NOMO-1 treated with DMSO at 0.1 percent for 48 hours (cell line): Measurements from ENCODE around the gene CYB5R4.

ENCODE experiments used
- DNase-seq: peaks from one replicate; lab custom pipeline; 2025; ENCODE audit not compliant: unreplicated experiment; lab: John Stamatoyannopoulos, UW

Gene CYB5R4

GRCh38 chr6:83859410-83860358, at the start of gene CYB5R4:
CYB5R4 (plus strand) TSS chr6:83859689; CDS start chr6:83859783, 94 bp downstream.
- DNase-seq, result peak; percentile 93

GRCh38 chr6:83812595-83812994, 46.9 kb upstream of the CYB5R4 start:
- no peak for DNase-seq

- no peak for DNase-seq
Observed at GRCh38 chr6:83815631-83816272, 43.7 kb upstream of the CYB5R4 start.

DNA sequence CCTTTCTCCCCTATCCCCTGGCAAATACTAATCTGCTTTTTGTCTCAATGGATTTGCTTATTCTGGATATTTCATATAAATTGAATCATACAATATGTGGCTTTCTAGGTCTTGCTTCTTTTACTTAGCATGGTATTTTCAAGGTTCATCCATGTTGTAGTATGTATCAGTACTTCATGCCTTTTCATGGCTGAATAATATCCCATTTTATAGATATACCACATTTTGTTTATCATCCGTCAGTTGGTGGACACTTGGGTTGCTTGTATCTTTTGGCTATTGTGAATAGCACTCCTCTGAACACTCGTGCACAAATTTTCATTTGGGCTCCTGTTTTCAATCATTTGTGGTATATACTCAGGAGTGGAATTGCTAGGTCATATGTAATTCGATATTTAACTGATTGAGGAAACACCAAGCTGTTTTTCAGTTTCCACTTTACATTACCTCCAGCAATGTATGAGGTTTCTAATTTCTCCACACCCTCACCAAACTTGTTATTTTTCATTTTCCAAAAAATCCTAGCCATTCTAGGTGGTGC, 36.8 kb upstream of the CYB5R4 start:
- DNase-seq, result no peak

DNA sequence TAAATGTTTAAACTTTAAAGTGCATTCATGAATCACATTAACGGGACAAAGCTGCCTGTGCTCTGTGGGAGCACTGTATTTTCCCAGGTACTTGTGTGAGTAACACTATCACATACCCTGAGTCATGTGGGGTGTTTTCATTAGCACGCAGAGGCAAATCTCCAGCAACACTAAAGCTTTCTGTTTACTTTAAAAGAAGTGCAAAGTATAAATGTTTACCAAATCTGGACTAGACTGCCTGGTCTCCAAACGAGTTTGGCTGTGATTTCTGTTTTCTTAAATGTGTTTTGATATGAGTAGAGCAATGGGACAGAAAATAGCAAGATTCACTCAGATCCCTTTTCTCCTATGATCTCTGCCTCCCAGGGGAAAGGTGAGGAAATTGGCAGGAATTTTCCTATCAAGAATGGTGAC, 35.1 kb upstream of the CYB5R4 start:
- DNase-seq, result no peak

DNA sequence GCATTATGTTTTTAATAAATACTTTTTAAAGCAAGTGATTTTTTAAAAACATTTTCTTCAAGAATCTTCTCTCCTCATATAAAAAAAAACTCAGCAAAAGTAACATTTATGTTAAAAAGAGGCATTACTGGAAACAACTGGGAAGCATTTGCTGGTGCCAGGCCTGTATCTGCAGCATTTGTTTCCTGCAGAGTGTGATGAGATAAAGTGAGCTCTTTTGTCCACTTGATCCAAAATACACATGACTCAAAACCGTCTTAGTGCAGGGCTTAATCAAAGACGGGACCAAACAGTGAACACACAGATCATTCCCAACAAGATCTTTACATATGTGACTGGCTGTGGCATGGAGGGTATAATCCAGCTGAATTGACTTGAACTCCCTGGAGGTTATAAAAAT, 34.7 kb upstream of the CYB5R4 start:
- no peak for DNase-seq

DNA sequence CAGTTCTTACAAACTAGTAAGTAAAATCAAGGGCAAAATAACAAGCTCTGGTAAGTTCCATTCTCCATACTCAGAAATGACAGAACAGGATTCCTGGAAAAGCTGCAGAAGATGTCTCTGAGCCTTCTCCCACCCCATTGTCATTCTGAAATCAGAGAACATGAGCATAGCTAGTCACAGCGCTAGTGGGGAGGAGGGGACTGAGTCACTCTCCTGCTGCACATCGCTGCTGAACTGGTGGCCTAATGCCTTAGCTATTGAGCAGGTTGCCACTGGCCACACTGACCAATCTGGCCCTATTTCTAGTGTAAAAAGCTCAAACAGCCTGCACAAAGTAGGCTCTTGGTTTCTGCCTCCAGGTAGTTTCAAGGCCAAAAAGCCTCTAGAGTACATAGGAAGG, 32.4 kb upstream of the CYB5R4 start:
- DNase-seq, result no peak

DNA sequence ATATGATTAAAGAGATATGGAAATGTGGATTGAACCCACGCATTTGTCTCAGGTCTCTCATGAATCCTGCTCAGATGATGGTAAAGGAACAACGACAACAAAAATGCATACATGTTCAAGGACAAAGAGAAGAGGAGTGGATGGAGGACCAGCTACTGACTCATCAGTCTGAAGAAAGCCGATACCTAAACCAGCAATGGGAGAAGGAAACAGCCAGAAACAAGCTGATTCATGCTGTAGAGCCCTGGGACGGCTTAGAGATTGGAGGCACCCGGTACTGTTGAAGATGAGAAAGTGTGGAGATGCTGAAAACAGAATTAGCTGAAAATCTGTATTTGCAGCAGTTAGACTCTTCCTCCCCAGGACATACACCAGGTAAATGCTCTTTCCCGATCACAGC, 20.8 kb upstream of the CYB5R4 start:
- DNase-seq, result no peak

DNA sequence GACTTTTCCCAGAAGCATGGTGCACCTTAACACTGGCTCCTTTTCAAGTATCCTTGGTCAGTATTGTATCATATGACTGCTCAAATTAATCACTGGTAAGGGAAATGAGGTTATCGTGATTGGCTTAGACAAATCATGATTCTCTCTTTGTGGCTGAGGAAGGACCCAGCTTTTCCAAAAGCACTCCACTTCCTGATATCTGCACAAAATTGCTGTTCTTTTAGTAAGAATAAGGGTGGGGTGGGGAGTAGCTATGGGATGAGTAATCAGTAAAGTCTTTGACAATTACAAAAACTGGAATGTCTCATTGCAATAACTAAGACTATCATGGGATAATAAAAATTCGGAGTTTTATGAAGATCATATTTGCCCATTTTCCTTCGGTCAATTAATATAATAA, 15.3 kb upstream of the CYB5R4 start:
- no peak for DNase-seq

DNA sequence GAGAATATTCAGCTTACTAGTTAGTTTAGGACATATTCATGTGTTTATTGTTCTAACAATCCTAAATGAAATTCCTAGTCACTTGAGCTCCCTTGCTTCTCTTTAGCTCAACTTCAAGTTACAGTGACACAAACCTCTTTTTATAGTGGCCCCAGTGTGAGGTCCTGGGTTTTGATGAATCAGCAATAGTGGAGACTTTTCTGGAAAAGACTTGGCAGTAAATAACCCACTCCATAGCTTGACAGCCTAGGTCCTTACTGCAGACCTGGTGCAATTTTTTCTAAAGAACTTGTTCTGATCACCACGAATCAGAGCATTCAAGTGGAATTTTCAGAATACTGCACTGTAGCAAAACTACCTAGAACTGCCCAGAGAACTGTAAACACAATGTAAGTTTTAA, 13.2 kb upstream of the CYB5R4 start:
- DNase-seq, result no peak

DNA sequence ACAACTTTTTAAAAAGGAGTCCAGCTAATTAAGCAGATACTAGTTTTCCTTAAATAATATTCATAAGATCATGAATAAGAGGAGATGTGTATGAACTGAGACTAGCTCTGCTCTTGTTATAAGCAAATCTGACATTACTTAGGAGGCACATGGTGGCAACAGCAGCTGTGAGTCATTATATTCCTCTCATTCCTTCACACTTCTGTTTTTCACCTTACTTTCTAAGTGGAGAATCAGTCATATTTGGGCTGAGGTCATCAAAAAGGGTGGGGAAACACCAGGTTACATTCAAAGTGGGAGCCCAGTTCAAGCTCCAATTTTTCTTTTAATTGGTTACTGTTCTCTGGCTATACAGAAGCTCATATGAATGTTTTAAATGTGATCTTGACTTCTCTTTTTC, 12.3 kb upstream of the CYB5R4 start:
- DNase-seq, result no peak

DNA sequence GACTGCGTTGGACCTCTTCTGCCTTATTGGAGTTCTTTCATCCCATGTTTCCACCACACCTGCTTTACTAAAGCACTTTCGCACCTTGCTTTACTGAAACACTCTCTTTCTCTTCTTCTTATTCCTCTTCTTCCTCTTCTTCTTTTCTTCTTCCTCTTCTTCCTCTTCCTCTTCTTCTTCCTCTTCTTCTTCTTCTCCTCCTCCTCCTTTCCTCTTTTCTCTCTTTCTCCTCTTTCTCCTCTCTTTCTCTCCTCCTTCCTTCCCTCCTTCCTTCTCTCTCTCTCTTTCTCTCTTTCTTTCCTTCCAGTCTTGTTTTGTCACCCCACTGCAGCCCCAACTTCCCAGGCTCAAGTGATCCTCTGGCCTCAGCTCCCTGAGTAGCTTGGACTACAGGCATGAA, 10.4 kb upstream of the CYB5R4 start:
- DNase-seq, result no peak

- DNase-seq, result no peak
Observed at GRCh38 chr6:83849610-83850009, 9.9 kb upstream of the CYB5R4 start.

DNA sequence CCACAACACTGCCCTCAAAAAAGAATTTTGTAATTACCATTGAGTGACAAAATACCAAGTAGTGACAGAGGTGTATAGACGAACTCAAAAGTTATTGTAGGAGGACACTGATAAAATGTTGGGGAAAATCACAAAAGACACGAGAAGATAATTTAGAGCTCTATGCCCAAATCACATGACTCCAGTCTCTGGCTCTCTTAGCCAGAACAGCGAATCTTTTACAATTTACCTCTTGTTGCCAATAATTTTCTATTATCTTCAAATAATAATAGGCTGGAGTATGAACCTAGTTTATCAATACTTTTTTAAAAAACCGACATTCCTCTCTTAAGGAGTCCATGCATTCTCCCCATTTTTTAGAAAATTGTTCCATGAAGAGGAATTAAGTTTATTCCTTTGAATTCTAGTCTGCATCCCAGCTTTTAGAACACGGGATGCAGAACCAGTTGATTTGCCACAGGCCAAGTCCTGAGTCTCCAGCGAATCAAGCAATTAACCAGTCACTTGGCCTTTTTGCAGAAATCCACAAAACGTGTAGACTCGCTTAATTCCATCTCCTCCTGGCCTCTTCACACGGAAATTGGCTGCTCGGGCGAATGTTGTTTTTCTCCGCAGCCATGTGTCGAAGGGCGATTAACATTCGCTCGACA, 6.8 kb upstream of the CYB5R4 start:
- no peak for DNase-seq

DNA sequence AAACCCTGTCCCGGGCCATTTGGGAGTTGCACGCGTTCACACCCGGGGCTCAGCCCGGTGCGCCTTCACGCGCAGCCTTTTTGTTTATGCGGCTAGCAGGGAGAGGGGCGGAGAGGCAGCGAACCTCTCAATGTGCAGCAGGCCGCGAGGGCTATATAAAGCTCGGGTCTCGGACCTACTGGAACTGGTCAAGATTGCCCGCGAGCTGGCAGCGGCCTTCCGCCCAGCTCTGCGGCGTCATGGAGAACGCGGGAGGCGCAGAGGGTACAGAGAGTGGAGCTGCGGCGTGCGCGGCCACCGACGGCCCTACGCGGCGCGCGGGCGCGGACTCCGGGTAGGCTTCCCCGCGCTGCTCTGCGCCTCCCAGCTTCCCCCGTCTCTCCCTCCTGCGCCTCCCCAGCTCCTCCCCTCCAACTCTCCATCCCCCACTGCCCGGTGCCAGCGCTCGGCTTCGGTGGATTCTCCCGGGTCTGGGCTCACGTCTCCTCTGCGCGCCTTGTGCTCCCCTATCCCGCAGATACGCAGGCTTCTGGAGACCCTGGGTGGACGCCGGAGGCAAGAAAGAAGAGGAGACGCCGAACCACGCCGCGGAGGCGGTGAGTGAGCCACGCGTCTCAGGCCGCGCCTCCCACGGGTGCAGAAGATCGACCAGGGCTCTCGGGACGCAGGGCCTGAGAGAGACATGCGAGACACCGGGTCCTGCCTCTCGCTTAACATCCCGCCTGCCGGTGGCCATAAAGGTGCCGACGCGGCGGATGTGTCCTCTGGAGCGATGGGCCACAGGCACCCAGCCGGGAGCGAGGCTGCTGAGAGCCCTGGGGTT, 6.1 kb upstream of the CYB5R4 start, which contains the start of gene RIPPLY2:
RIPPLY2 (plus strand) TSS at position 183 of the 823 bp plus-strand sequence; CDS start at position 240, 57 bp downstream.
- DNase-seq, result no peak

DNA sequence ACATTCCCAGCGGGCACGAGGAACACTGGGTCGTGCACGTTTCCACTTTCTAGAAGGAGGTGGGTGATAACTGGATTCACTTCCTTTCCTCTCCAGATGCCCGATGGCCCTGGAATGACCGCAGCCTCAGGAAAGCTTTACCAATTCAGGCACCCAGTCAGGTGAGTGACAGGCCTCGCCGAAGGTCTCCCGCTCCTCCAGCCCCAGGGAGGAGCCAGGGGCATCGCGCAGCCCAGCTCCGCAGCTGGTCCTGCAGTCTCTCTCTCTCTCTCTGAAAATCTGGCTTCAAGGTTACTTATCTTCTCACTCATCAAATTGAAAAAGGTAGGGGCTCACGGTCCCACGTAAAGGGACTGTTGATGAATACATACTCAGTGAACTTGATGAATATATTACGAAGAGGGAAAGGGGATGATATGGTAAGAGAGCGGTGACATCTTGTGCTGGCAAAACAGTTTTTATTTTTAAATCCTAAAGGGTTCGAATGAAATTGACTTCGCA, 5.4 kb upstream of the CYB5R4 start:
- no peak for DNase-seq

DNA sequence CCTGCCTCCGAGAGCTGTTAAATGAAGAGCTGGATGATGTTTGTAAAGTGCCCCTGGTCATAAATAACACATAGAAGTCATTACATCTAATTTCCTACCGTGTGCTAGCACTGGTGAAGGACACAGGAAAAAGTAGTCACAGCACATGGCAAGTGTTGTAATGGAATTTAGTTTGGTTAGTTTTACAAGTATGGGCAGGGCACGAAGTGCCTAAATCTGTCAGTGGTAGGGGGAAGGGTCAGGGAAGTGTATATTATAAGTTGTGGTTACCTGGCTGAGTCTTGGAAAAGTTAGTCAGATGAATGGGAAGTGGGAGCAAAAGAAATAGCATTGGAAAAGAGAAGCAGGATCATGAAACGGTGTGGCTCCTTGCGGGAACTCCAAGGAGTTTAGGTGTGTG, 4.7 kb upstream of the CYB5R4 start:
- no peak for DNase-seq

DNA sequence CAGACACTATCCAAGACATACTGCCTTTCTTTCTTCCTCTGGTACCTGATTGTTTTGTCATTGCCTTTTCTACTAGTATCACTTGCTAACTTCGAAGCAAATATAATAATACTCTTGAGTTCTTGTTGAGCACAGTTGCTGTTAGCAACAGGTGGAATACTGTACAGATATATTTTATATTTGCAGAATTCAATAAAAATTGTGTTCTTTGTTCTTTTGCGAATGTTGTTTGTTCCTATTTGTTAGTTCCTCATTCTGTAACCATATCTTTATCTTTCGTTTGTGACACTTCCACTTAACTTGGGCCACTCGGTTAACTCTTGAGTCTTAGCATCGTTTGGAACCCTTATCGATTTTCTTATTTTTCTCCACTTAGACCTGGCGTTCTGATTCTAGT, 868 bp downstream of the CYB5R4 start:
- DNase-seq, result peak; percentile 48

DNA sequence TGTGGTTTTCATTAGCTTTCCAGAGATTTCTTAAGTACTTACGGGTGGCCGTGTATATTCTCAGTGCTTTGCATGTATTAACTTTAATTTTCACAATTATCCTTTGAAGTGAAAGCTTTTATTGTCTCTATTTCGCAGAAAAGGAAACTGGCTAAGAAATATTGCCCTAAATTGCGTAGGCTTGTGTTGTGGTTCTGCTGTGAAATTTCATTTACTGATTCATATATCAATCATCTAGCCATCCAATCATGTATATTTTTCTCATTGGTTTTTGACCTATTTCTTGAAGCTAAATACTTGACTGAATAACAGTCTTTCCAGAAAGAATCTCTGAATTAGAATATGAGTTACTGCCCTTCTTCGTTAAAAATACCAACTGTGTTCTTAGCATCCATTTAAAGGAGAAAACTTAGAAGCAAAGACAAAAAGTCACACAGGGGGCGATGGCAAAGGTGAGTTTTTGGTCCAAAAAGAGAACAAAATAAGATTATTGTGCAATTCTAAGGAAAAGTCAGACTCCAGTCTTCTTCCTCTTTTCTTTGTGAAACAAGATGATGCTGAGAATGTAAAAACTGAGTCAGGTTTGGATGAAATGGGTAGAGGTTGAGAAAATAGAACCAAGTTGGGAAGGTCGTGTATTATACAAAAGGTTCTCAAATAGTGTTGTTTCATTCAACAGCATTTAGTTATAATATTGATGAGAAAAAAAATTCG, 1.4 kb downstream of the CYB5R4 start:
- peak; percentile 32 for DNase-seq
